Endothelial cell of umbilical vein (primary cell): ENCODE measurements around the gene LYZL6. TPM values are rescaled to one million over a fixed set of nuclear protein-coding genes. Genes with fewer than 3 reads are reported as not detected.

Source experiments
- BruUV-seq: library from RNA; stranded (reverse); fragments of 400-500 nt; replicated peaks from 2 replicates; lab custom pipeline; 2021; lab: Mats Ljungman, UMichigan
- CTCF ChIA-PET: fragments of 300-600, 350-600 bp; sonication (Branson Sonifier 250); formaldehyde crosslinking; loops from one replicate; lab custom pipeline; 2021; ENCODE audit warnings: antibody characterized with exemption, inconsistent platforms; lab: Charles Lee
- POLR2A ChIA-PET: fragments of 300-600, 350-600 bp; sonication (Branson Sonifier 250); formaldehyde crosslinking; loops from one replicate; lab custom pipeline; 2021; ENCODE audit warnings: antibody characterized with exemption, inconsistent platforms; lab: Charles Lee
- DNase-seq: peaks from one replicate; pipeline ENCODE4 v3.0.0-alpha.2; 2011; ENCODE audit warnings: low read depth, low spot score
- FAIRE-seq: peaks from 2 replicates; lab custom pipeline; 2011; peaks lifted over from hg19 to GRCh38; lab: Jason Lieb, UNC
- H2AFZ ChIP-seq: 2 replicates; pipeline ENCODE4 v1.6.0; 2012; ENCODE audit warnings: low read depth, low read length, control low read depth, inconsistent platforms
- H3K27ac ChIP-seq: 2 replicates; pipeline ENCODE4 v1.5.1; 2011; ENCODE audit warnings: low read depth, mild to moderate bottlenecking, control low read depth, low read length, moderate library complexity; ENCODE audit not compliant: insufficient read depth
- H3K27me3 ChIP-seq, 2 experiments: 2 replicates each; pipeline versions ENCODE4 v1.6.0 to v1.6.1; 2011; ENCODE audit warnings: low read length in 2 of 2, mixed read lengths in 1 of 2; ENCODE audit not compliant: control insufficient read depth in 2 of 2, insufficient read depth in 2 of 2
- H3K36me3 ChIP-seq, 2 experiments: 2 replicates in 1 of 2; 3 replicates in 1 of 2; pipeline ENCODE4 v1.5.1; 2011; ENCODE audit warnings: low read length in 2 of 2, mild to moderate bottlenecking in 1 of 2, moderate library complexity in 1 of 2; ENCODE audit not compliant: control insufficient read depth in 2 of 2, insufficient read depth in 2 of 2; ENCODE audit errors: extremely low read depth in 1 of 2
- H3K4me1 ChIP-seq: 3 replicates; pipeline ENCODE4 v1.5.1; 2011; ENCODE audit warnings: mild to moderate bottlenecking, low read length; ENCODE audit not compliant: control insufficient read depth, insufficient read depth; ENCODE audit errors: extremely low read depth
- H3K4me2 ChIP-seq: 2 replicates; pipeline ENCODE4 v1.6.1; 2011; ENCODE audit warnings: low read length, control low read depth, mixed read lengths; ENCODE audit not compliant: insufficient read depth
- H3K4me3 ChIP-seq, 3 experiments: fragments of 200-600 bp in 1 of 3; sonication (generic), shearing (Covaris generic) in 1 of 3; replicated peaks in 1 of 3; 2 replicates each; pipeline ENCODE4 v1.5.1; 2011 to 2016; ENCODE audit warnings: control low read depth in 3 of 3, low read length in 3 of 3, mild to moderate bottlenecking in 2 of 3, inconsistent platforms in 1 of 3, low read depth in 1 of 3, moderate library complexity in 1 of 3; ENCODE audit not compliant: insufficient read depth in 1 of 3
- H3K79me2 ChIP-seq: 2 replicates; pipeline ENCODE4 v1.6.0; 2012; ENCODE audit warnings: low read length, inconsistent platforms; ENCODE audit not compliant: control insufficient read depth, insufficient read depth
- H3K9ac ChIP-seq: replicated peaks from 2 replicates; pipeline ENCODE3; 2011; ENCODE audit warnings: low read length, control low read depth; ENCODE audit not compliant: insufficient read depth; ENCODE audit errors: extremely low read depth
- H3K9me1 ChIP-seq: replicated peaks from 3 replicates; pipeline ENCODE4 v1.6.0; 2011; ENCODE audit warnings: mild to moderate bottlenecking, low read length; ENCODE audit not compliant: control insufficient read depth, insufficient read depth; ENCODE audit errors: extremely low read depth
- H3K9me3 ChIP-seq: replicated peaks from 2 replicates; pipeline ENCODE4 v1.5.1; 2012; ENCODE audit warnings: low read length, inconsistent platforms; ENCODE audit not compliant: control insufficient read depth, insufficient read depth
- H4K20me1 ChIP-seq: replicated peaks from 2 replicates; pipeline ENCODE3; 2011; ENCODE audit warnings: mild to moderate bottlenecking, low read length; ENCODE audit not compliant: control insufficient read depth, insufficient read depth; ENCODE audit errors: extremely low read depth
- EZH2 ChIP-seq: IDR thresholded peaks from 2 replicates; pipeline ENCODE4 v1.6.1; 2012; ENCODE audit warnings: borderline replicate concordance, low read depth, mild to moderate bottlenecking, moderate library complexity, low read length, inconsistent platforms; ENCODE audit not compliant: severe bottlenecking
- FOS ChIP-seq: IDR thresholded peaks from 2 replicates; pipeline ENCODE4 v1.6.1; 2011; ENCODE audit warnings: mild to moderate bottlenecking, low read length, moderate library complexity, borderline replicate concordance; ENCODE audit not compliant: insufficient read depth
- GATA2 ChIP-seq: IDR thresholded peaks from 2 replicates; pipeline ENCODE4 v1.7.0; 2011; ENCODE audit warnings: low read depth, mild to moderate bottlenecking, moderate library complexity, mixed read lengths, low read length; ENCODE audit not compliant: insufficient read length, insufficient read depth
- JUN ChIP-seq: IDR thresholded peaks from 2 replicates; pipeline ENCODE4 v1.6.1; 2011; ENCODE audit warnings: borderline replicate concordance, low read depth; ENCODE audit not compliant: insufficient read length, insufficient read depth
- MYC ChIP-seq: IDR thresholded peaks from one replicate; pipeline ENCODE4 v1.6.1; 2011; ENCODE audit warnings: mild to moderate bottlenecking, low read depth, low read length
- POLR2A ChIP-seq: IDR thresholded peaks from 2 replicates; pipeline ENCODE4 v1.6.1; 2012; ENCODE audit warnings: low read depth, mild to moderate bottlenecking, control low read depth, low read length
- POLR2AphosphoS5 ChIP-seq: IDR thresholded peaks from 2 replicates; pipeline ENCODE4 v1.6.1; 2012; ENCODE audit warnings: low read depth, mild to moderate bottlenecking, control low read depth, low read length, moderate library complexity; ENCODE audit not compliant: insufficient read depth
- dilution Hi-C: fragments of 300-500 bp; cut with MboI; formaldehyde crosslinking; loops from one replicate; pipeline ENCODE4 v1.15.0; 2019; ENCODE audit warnings: low sequenced_read_pairs; ENCODE audit not compliant: extremely low pct_ligation_motif_present
- intact Hi-C: fragments of 100-400 bp; cut with micrococcal nuclease; formaldehyde crosslinking; loops from one replicate; pipeline ENCODE4 v1.10.0; 2022
- polyA plus RNA-seq, 4 experiments: library from polyadenylated mRNA; depleted of rRNA in 3 of 4; stranded (reverse) in 3 of 4; unstranded in 1 of 4; fragments of >200 nt; gene quantifications; 2 replicates each; pipeline versions ENCODE4 v1.2.1 to v1.2.3, GENCODE V29; 2011 to 2012; ENCODE audit warnings: missing spikeins in 1 of 4
- total RNA-seq: library from RNA; stranded (reverse); gene quantifications from 2 replicates; pipeline ENCODE4 v1.2.3, GENCODE V29; 2021
- TF ChIP-seq, protein P1 (sequence below): IDR thresholded peaks from 2 replicates; pipeline ENCODE4 v1.6.1; 2011; ENCODE audit not compliant: insufficient read depth, insufficient read length
- TF ChIP-seq, protein P2 (sequence below), 2 donors: IDR thresholded peaks; 1 replicate in 1 of 2; 2 replicates in 1 of 2; pipeline ENCODE4 v1.5.1; 2011; ENCODE audit warnings: low read length in 2 of 2, mild to moderate bottlenecking in 2 of 2, moderate library complexity in 2 of 2, control low read depth in 1 of 2, inconsistent platforms in 1 of 2, low read depth in 1 of 2; ENCODE audit not compliant: insufficient read depth in 1 of 2; ENCODE audit errors: extremely low read depth in 1 of 2

The LYZL6 gene
- total and polyA plus RNA-seq, 2 donors (not counting 3 experiments of a cell fraction or from before 2014, with no cell fraction given), result not detected

DNA sequence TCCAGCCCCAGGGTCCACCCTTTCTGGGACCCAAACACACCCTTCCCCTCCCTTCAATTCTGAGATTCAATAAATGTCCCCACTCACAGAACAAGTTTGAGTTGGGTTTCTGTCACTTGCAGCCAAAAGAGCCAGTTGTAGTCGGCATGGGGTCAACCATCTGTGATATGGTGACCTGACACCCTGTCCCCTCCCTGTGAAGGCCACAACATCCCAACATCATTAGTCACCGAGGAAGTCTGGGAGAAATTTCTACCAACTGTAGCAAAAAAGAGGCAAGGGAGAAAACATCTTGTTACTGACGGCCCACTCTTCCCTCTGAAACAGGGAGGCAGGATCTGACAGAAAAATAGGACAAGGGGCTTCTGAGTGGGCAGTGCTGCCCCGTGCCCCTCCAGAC lies 638 bp upstream of the LYZL6 start:
- intact Hi-C loops, result loop anchor here (10.0 kb wide), 1 partner anchor 99 kb away; no protein-coding TSS in a partner anchor
- ChIA-PET CTCF (interaction anchor here (0.6 kb wide), 1 partner anchor 129 kb away, joined by 4 read pairs; no protein-coding TSS in a partner anchor), POLR2A (no interaction called here)
- H2AFZ ChIP-seq, result no peak overlapping the region
- TF ChIP-seq, protein P1, sequence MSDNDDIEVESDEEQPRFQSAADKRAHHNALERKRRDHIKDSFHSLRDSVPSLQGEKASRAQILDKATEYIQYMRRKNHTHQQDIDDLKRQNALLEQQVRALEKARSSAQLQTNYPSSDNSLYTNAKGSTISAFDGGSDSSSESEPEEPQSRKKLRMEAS, result no peak
- TF ChIP-seq JUN (no peak), FOS (no peak), GATA2 (no peak), EZH2 (no peak)
- no peak overlapping the region for H3K4me2 ChIP-seq
- H3K4me1 ChIP-seq, result no peaks in the 10 kb centered on the region
- no peak overlapping the region for H3K4me3 ChIP-seq
- H4K20me1 ChIP-seq, result no peaks in the 10 kb centered on the region
- H3K9ac ChIP-seq, result no peak overlapping the region
- H3K36me3 ChIP-seq, result no peaks in the 10 kb centered on the region
- H3K27ac ChIP-seq, result no peak overlapping the region
- FAIRE-seq (no peak), DNase-seq (no peak)
- no peaks in the 10 kb centered on the region for H3K9me1 ChIP-seq
- dilution Hi-C loops, result no loop called here
- no peaks in the 10 kb centered on the region for H3K79me2 ChIP-seq
- no TSS peak for BruUV-seq
- peaks cover 0 to 2% of the 10 kb centered on the region in 2 experiments for H3K27me3 ChIP-seq
- H3K9me3 ChIP-seq, result no peaks in the 10 kb centered on the region

DNA sequence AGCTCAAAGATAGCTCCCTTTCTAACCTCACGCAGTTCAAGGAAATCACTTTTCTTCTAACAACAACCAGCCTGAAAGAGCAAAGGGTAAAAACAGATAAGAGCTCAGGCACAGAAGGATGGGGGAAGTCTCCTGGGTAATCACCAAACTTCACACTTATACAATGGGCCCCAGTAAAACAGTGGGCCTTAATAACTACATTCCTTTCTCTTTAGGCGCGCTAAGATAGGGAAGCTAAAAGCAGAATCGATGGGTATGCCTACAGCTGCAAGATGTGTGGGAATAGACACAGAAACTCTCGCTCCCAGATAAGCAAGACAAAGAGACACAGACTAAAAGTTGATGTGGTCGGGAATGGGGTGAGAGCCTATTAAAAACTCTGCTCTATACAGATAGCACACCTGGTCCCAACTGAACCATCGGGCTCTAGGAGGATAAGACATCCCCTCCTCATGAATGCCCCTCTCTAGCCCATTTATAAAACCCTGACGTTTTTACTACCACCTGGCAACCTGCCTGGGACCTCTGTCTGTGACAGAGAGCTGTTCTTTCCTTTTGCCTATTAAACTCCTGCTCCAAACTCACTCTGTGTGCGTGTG lies 826 bp downstream of the LYZL6 start:
- Histone ChIP-seq H3K27ac (no peak overlapping the region), H4K20me1 (no peaks in the 10 kb centered on the region), H3K27me3 (peaks cover 0 to 2% of the 10 kb centered on the region in 2 experiments), H3K9me3 (no peaks in the 10 kb centered on the region), H3K4me3 (no peak overlapping the region), H3K4me1 (no peaks in the 10 kb centered on the region), H3K9ac (no peak overlapping the region), H3K36me3 (no peaks in the 10 kb centered on the region), H3K9me1 (no peaks in the 10 kb centered on the region), H2AFZ (no peak overlapping the region), H3K4me2 (no peak overlapping the region), H3K79me2 (no peaks in the 10 kb centered on the region)
- dilution Hi-C loops, result no loop called here
- TF ChIP-seq, protein P2, sequence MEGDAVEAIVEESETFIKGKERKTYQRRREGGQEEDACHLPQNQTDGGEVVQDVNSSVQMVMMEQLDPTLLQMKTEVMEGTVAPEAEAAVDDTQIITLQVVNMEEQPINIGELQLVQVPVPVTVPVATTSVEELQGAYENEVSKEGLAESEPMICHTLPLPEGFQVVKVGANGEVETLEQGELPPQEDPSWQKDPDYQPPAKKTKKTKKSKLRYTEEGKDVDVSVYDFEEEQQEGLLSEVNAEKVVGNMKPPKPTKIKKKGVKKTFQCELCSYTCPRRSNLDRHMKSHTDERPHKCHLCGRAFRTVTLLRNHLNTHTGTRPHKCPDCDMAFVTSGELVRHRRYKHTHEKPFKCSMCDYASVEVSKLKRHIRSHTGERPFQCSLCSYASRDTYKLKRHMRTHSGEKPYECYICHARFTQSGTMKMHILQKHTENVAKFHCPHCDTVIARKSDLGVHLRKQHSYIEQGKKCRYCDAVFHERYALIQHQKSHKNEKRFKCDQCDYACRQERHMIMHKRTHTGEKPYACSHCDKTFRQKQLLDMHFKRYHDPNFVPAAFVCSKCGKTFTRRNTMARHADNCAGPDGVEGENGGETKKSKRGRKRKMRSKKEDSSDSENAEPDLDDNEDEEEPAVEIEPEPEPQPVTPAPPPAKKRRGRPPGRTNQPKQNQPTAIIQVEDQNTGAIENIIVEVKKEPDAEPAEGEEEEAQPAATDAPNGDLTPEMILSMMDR (IDR thresholded peaks at IDR 0.05; ENCODE audit: extremely low read depth in 1 of 2, insufficient read depth in 1 of 2, low read depth in 1 of 2, low read length in 2 of 2), result no peak
- TF ChIP-seq JUN (no peak), POLR2A (no peak), EZH2 (no peak), GATA2 (no peak), MYC (no peak), POLR2AphosphoS5 (no peak), FOS (no peak)
- TF ChIP-seq, protein P1, result no peak
- intact Hi-C loops, result loop anchor here (10.0 kb wide), 1 partner anchor 98 kb away; no protein-coding TSS in a partner anchor
- ChIA-PET CTCF (interaction anchor here (0.7 to 1.5 kb wide), 3 partner anchors 10 to 541 kb away, joined by 3 to 5 read pairs (median 3); partner anchors contain the start of gene RDM1), POLR2A (no interaction called here)
- FAIRE-seq (no peak), DNase-seq (no peak)
- no TSS peak for BruUV-seq
